Retina (tissue), 1 donor: ENCODE measurements around the gene FAM53A.
"Not testable (repeated sequence)": the region's sequence is repeated elsewhere in the genome, so short reads cannot be mapped to it uniquely, and the experiment has no call there.

ENCODE experiments used
- DNase-seq: peaks from one replicate; pipeline ENCODE4 v3.0.0-alpha.2; 2016

Gene FAM53A

DNA sequence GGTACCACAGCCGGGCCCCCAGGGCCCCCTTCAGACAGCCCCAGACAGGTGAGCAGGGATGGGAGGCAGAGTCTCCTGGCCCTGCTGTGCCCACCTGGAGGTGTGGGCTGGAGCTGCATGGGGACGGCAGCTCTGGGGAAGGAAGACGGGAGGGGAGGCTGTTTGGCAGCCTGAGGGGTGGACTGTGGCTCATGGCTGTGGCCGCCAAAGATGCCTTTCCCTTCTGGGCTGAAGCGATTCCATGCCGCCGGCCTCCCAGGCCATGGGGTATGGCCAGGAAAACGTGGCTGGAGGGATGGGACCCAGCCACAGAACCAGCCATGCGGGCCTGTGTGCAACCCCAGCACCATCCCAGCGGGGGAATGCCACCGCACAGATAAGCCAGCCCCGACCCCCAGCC is 65.7 kb downstream of the FAM53A start:
- no peak for DNase-seq

DNA sequence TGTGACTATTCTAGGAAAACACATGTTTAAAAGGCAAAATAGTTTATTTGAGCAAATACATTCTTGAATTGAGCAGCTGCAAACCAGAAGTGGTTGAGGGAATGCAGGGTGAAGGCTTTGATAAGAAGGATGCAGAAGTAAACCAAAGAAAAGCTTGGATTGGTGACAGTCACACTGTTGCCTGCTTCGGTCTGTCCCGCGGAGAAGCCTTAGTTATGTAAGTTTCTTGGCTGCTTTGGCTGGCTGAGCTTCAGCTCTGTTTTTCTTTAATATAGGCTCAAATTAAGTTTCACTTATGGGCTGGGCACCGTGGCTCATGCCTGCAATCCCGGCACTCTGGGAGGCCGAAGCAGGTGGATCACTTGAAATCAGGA is 67.6 kb downstream of the FAM53A start:
- no peak for DNase-seq

DNA sequence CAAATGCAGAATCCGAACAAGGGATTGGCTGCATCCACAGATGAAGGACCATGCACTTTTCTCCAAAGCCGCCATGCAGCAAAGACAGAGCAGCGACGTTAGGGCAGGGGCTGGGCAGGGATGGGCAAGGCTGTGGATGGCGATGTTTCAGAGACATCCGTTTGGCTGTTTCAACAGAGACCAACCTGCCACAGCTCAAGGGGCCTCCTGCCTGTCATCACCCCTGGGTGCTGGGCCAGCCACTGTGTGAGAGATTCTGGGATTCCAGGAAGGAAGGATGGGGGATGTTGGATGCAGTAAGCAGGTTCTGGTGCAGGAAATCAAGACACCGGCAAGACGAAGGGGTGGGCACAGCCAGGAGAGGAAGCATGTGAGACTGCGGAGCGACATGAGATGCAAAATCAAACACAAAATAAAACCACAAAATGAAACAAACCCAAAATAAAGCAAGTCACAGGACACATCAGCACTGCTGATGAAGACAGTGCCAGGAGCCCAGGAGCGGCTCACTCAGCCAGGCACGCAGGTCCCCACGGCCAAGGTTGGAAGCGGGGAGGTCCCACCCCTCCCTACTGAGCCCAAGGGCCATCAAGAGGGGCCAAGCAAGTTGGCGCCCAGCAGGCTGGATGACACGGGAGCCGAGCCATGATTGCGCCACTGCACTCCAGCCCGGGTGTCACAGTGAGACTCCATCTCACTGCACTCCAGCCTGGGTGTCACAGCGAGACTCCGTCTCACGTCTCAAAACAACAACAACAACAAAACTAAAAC is 68.1 kb downstream of the FAM53A start:
- DNase-seq = no peak

DNA sequence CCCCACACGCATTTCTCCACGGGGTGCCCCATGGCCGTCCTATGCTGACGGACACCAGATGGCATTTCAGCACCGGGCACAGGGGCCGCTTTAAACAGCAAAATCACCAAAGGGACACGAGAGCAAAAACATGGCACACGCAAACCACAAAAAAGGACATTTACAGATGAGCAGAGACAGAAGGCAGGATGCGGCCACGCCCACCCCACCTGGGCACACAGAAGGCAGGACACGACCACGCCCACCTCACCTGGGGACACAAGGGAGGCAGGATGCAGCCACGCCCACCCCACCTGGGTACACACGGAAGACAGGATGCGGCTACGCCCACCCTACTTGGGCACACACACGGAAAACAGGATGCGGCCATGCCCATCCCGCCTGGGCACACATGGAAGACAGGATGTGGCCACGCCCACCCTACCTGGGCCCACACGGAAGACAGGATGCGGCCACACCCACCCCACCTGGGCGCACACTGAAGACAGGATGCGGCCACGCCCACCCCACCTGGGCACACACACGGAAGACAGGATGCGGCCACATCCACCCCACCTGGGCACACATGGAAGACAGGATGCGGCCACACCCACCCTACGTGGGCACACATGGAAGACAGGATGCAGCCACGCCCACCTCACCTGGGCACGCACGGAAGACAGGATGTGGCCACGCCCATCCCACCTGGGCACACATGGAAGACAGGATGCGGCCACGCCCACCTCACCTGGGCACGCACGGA is 69.1 kb downstream of the FAM53A start:
- no peak for DNase-seq

DNA sequence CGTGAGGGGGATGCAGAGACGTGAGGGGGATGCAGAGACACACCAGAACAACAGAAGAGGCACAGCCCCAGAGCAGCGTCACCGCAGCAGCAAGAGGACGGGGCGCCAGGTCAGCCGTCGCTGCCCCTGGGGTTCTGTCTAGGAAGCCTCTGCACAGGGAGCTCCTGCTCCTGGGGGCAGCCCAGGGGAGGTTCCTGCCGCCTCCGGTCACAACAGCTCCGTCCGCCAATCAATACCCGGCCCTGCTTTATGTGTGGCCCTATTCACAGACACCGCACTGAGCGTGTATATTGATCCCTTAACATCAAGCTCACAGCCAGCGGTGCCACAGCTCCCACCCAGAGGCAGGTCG is 69.6 kb downstream of the FAM53A start:
- peak; percentile 50 for DNase-seq

DNA sequence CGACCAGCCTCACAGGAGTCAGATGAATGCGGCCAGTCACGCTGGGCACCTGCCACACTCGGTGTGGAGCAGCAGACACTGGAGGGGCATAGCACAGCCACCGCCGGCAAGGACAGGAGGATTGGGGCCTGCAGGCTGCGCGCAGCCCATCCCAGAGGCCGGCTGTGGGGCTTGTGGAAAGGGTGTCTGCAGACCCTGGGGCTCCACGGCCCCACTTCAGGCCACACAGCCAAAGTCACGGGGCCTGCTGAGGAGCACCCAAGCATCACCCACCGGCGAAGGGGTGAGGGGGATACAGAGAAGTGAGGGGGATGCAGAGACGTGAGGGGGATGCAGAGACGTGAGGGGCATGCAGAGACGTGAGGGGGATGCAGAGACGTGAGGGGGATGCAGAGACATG is 70.1 kb downstream of the FAM53A start:
- no peak for DNase-seq

DNA sequence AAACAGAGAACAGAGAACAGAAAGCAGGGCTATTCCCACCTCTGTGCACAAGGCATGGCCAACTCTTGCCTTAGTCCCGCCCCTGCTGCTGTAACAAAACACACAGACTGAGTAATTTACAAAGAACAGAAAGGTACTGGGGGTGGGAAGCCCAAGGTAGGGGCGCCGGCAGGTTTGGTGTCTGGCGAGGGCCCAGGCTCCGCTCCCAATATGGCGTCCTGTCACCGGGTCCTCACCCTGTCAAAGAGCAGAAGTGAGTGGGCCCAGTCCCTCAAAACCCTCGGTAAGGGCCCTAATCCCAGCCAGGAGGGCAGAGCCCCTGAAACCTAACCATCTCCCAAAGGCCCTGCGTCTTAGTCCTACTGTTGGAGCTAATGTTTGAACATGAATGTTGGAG is 71.0 kb downstream of the FAM53A start:
- no peak for DNase-seq

DNA sequence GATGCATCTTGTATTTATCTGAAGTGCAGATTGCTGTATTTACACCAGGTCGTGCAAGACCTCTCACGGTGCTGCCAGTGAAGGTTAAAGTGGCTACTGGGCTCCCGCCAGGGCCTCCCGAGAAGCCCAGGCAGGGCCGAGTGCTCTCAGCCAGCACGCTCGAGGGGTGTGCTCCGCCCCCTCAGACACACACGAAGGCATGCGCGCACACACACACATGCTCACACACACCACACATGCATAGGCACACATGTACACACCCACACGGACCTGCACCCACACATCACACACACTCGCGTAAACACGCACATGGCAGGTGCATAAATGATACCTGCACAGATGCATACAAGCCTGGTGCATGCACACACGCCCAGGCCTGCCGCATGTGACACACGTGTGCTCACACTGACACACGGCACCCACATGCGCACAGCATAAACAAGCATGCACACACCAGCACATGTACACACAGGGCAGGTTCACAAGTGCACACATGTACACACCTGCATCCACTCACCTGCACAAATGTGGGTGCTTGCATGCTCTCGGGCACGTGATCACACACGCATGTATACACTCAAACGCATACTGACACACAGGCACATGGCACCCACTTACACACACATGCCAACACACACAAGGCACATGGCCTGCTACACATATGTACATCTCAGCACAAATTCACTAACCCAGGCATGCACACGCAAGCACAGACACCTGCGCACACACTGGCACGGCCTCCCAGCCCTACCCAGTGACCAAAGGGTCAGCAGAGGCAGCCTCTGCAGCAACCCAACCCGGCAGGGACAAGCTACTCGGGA is 71.6 kb downstream of the FAM53A start:
- no peak for DNase-seq

DNA sequence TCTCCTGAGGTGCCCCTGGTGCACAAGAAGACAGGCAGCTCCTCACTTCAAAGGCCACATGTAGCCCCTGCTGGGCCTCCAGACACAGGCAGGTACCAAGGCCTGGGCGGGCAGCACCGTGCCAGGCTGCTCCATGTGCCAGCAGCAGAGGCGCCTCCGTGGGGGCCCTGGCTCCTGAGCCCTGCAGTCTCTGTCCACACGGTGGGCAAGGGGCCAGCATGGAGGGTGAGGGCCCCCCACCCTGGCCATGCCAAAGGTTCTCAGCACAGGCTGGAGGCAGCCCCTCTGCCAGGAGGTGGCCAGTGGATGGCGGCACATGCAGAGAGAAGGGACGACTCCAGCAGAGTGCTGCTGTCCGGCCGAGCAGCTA is 72.6 kb downstream of the FAM53A start:
- no peak for DNase-seq

DNA sequence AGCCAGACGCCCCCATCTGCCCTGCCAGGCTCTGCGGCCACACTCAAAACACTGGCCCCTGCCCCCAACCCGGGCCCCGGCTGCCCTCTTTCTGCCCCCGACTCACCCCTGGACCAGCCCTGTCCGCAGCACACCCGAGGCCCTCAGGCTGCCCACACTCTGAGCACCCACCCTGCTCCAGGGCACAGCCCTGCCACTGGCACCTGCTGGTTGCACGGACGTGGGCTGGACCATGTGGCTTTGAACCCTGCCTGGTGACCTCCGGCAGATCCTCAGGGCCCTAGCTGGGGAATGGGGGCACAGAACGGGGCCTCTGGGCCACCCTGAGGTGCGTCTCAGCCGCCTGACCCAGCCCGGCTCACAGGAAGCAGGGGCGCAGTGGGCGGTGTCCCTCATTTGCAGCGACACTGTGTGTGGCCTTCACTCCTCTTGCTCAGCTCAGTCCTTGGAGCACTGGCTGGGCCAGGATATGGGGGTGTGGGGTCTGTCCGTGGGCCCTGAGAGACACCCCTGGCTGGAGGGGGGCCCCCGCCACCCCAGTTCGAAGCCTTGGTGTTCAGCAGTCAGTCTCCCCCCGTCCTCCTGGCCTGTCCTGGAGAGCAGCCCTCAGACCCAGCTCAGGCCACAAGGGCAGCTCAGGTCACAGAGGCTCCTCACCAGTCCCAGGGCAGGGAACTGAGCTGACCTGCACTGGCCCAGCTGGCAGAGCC is 73.2 kb downstream of the FAM53A start:
- DNase-seq = no peak

DNA sequence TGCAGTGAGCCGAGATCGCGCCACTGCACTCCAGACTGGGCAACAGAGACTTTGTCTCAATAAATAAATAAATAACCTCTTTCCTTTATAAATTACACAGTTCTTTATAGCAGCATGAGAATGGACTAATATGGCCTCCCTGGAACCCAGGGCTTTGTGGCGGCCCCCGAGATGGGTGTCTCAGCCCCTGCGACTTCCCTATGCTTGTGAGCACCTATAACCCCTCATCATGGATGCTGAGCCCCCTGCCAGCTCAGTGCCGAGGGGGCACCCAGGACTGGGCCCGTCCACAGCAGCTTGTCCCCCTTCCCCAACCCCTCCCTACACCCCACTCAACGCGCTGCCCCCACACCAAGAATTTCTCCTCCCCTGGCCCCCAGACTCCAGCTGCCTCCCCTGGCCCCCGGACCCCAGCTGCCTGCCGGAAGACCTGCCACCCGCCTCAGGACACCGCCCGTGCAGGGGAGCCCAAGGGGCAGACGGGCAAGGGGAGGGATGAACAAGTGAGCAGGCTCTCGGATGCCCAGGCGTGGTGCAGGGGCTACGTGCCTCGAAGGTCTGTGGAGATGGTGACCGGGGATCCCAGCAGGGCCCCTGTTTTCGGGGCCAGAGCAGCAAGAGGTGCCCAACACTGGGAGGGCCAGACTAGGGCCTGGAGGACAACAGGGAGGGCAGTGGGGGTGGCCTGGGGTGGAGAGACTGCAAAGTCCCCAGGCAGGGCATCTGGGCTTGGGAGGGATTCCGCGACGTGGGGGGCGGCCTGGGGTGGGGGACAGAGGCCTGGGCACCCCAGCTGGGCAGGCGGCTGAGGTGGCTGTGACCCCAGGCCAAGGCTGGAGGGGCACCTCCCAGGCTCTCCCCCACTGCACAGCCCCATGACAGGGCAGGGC is 74.0 kb downstream of the FAM53A start:
- DNase-seq = no peak

DNA sequence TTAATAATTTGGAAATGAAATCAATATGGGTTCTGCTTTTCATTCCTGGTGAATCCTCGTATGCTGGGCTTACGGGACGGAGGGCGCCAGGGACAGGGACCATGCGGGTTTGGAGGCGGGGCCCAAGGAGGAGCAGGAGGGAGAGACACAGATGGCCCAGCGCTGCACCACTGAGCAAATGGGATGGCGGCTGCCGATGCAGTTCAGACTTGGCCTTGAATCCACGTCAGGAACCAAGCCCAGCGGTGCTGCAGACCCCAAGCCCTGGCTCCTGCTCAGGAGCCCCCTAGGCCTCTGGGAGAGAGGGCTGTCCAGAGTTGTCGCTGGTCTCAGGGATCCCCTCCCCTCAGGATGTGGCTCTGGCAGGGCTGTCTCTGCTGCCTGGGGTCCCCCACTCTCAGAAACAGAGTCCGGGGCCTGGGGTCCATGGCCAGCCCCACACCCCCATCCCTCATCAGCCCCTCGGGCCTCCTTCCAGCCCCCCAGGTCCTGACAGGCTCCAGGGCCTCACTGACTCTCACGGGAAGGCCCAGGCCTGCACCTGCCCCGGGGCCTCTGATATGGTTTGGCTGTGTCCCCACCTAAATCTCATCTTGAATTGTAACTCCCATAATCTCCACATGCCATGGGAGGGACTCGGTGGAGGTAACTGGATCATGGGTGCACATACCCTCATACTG is 75.2 kb downstream of the FAM53A start:
- DNase-seq = peak; percentile 67

DNA sequence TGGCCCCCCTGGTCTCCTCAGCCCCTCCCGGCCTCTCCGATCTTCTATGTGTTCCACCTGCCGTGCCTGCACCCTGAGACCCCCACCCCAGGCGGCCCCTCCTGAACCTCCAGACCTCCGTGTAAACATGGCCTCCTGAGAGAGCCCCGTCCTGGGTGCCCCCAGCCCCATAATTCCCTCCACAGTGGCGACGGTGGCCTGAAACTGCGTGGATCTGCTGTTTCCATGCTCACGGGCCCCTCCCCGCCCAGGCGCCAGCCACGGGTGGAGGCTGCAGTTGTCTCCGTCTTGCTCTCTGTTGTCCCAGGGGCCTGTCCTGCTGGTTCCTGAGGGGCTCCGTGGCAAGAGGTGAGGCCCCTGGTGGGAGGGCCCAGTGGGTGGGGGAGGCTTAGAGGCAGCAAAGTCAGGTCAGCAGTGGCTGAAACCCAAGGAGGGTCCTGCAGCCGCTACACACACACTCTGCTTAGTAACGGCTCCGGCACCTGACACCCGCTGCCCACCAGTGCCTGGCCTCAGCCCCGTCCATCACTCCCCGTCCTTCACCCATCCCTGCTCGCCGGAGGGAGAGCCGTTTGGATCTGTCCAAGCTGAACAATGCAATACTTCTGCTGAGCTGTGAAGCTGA is 75.8 kb downstream of the FAM53A start:
- DNase-seq = no peak

DNA sequence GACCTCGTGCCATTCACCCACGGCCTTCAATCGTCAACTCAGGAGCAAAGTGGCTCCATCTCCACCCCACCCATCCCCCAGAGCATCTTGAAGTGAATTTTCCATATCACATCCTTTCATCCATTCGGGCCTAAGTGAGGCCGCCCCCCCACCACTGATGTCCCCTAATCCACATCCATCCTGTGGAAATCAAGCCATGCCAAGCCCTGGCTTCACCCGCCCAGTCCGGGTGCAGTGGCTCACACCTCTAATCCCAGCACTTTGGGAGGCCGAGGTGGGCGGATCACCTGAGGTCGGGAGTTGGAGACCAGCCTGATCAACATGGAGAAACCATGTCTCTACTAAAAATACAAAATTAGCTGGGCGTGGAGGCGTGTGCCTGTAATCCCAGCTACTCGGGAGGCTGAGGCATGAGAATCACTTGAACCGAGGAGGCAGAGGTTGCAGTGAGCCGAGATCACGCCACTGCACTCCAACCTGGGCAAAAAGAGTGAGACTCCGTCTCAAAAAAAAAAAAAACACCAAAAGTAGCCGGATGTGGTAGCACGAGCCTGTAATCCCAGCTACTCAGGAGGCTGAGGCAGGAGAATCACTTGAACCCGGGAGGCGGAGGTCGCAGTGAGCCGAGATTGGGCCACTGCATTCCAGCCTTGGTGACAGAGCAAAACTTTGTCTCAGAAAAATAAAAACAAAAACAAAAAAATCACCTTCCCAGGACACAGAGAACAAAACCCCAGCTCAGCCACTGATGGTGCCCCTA is 76.5 kb downstream of the FAM53A start:
- not testable (repeated sequence) for DNase-seq

DNA sequence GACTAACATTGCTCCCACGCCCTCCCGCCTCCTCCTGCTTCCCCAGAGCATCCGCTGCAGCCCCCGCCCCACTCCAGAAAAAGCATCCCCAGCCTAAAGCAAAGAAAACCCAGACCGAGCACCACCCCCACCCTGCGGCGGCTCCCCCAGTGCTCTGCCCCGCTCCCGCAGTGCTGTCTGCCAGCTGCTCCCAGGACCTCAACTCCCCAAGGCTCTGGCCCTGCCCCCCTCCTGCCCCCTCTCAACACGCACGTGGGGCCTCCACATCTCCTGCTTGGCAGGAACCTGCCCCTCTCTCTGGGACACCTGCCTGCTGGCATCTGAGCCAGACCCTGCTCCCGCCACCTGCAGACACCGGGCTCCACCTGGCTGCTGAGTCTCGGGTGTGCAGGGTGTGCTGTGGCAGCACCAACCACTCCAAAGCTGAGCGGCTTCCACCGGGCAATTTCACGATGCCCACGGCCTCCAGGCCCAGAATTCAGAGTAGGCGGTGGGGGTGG is 79.4 kb downstream of the FAM53A start:
- no peak for DNase-seq

DNA sequence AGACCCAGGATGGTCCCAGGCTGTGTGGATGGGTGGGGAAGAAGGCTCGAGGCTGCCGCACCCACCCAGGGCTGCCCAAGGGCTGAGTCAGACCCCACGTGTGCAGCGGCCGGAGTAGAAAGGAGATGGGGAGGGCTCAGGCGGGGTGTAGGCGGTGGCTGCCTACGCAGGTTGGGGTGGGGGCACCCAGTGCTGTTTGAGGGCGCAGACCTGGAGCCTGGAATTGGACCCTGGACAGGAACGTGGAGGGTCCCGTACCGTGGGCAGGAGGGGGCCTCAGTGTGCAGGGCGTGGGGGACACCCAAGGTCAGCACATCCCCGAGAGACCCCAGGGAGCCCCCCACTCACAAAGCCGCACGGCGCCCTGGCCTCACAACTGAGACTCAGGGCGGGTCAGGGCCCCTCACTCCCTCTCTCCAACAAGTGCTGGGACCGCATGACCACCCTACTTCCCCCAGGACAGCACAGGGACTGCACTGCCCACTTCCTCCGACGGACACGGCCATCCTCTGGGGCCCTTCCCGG is 79.9 kb downstream of the FAM53A start:
- DNase-seq = no peak

DNA sequence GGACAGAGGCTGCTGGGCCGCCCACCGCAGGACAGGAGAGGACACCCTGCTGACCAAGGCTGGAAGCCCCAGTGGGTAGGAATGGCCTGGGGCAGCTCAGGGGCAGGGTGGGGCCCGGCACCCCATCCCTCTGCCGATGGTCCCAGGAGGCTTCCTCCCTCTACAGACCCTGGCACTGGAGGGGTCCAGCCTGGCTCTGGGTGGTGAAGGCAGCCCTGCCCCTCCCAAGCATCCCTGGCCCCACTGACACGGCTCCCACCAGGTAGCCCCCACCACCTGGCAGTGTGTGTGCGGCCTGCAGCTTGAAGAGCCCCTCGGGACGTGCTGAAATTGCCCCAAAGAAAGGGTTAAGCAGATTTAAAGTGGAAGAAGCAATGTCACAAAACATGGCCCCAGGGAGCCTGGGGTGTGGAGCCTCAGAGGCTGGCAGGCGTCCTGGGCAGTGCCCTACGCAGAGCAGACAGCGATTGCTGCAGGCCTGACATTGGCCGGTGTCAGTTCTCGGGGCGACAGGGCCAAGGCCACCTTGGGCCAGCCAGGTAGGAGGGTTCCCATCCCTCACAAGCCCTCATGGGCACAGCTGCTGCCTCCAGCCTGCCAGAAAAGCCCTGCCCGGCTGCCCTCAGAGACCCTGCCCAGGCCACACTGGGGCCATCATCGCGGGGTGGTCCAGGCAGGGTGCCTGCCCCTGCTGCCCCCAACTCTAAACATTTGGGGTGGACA is 80.5 kb downstream of the FAM53A start:
- no peak for DNase-seq

DNA sequence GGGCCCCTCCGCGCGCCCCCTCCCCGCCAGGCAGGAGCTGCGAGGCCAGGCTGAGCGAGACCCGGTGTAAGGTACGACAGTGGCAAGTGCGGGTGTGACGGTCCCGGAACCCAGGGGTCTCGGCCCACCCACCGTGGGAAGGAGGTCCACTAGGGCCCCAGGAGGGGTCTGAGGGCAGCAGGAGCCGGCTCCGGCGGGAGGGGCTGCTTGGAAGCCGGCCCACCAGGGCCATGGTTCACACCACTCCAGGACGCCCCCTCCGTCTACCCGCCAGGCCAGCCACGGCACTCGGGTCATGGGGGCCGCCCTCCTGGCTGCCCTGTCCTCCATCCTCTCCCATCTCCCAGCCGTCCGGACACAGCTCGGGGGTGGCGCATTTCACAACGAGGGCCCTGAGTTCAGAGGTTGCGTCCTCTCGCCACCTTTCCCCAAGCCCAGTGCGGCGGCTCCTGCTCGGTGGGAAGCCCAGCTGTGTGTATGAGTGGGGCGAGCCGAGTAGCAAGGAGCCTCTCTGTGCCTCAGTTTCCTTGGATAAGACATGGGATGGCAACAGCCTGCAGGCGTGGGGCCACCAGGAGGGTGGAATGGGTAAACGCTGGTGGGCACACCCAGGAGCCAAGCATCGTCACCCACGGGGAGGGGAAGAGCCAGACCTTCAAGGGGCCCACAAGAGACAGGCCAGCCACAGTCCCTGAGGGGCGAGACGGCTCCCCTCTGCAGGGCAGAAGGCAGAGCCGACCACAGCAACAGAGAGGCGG is 81.3 kb downstream of the FAM53A start:
- no peak for DNase-seq
